IMR-90 (cell line): ENCODE data around the gene CHRNA1.

Source experiments
- FOS ChIP-seq: fragments of 150-350 bp; IDR thresholded peaks from 2 replicates; pipeline ENCODE4 v1.6.1; 2016; ENCODE audit warnings: low read depth, low read length
- MAFK ChIP-seq: IDR thresholded peaks from 2 replicates; pipeline ENCODE4 v1.6.1; 2012; ENCODE audit warnings: low read depth, low read length, improper control_type of control experiment
- MXI1 ChIP-seq: IDR thresholded peaks from 2 replicates; pipeline ENCODE4 v1.6.1; 2012; ENCODE audit warnings: low read depth, mild to moderate bottlenecking, low read length, moderate library complexity, borderline replicate concordance
- POLR2A ChIP-seq: IDR thresholded peaks from 2 replicates; pipeline ENCODE4 v1.6.1; 2012; ENCODE audit warnings: mild to moderate bottlenecking, low read depth, low read length
- TF ChIP-seq, protein P1 (sequence below): conservative IDR thresholded peaks from 2 replicates; pipeline ENCODE4 v1.5.1; 2012; ENCODE audit warnings: mild to moderate bottlenecking, low read depth, low read length, improper control_type of control experiment

DNA sequence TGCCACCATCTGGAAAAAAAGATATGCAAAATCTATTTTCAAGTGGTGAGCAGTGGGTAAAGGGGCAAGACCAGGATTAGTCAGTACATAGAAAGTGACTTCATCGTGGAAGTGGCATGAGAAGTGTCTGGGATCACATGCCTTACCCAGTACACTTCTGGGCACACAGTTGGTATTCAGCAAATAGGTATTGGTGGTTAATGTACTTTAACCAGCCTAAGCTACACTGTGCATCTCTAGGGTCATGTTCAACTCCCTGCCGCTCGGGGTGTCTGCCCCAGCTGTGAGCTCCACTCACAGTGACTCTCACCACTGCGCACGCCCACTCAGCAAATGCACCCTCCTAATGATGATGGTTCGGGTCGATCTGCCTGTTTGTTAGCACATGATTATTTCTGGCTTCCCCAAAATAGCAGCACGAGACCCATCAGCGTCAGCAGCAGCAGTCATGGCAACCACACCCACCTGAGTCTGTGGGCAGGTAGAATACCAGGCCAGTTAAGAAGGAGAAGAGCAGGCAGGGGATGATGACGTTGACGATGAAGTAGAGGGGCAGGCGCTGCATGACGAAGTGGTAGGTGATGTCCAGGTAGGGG, 11.1 kb downstream of the CHRNA1 start:
- no peak for TF ChIP-seq POLR2A
- TF ChIP-seq, protein P1, sequence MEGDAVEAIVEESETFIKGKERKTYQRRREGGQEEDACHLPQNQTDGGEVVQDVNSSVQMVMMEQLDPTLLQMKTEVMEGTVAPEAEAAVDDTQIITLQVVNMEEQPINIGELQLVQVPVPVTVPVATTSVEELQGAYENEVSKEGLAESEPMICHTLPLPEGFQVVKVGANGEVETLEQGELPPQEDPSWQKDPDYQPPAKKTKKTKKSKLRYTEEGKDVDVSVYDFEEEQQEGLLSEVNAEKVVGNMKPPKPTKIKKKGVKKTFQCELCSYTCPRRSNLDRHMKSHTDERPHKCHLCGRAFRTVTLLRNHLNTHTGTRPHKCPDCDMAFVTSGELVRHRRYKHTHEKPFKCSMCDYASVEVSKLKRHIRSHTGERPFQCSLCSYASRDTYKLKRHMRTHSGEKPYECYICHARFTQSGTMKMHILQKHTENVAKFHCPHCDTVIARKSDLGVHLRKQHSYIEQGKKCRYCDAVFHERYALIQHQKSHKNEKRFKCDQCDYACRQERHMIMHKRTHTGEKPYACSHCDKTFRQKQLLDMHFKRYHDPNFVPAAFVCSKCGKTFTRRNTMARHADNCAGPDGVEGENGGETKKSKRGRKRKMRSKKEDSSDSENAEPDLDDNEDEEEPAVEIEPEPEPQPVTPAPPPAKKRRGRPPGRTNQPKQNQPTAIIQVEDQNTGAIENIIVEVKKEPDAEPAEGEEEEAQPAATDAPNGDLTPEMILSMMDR, result no peak
- TF ChIP-seq MXI1, result no peak
- TF ChIP-seq MAFK, result no peak
- no peak for TF ChIP-seq FOS
